Cardiac muscle cell (in vitro differentiated cells and primary cell): ENCODE results near the gene TOMM7. TPM values are rescaled to one million over a fixed set of nuclear protein-coding genes. Genes with fewer than 3 reads are reported as not detected.

Source experiments
- DNase-seq, 2 donors: peaks; one replicate each; pipeline versions ENCODE4 v3.0.0 to v3.0.0-alpha.2; 2010 to 2017; ENCODE audit warnings: low read depth in 1 of 2, low spot score in 1 of 2
- H3K27ac ChIP-seq: fragments of 200-600 bp; sonication (generic); 2 replicates; pipeline ENCODE4 v1.5.1; 2016
- H3K27me3 ChIP-seq: fragments of 200-600 bp; sonication (generic); 2 replicates; pipeline ENCODE4 v1.6.0; 2016; ENCODE audit warnings: control low read depth
- H3K36me3 ChIP-seq: fragments of 200-600 bp; sonication (generic); 2 replicates; pipeline ENCODE4 v1.5.1; 2016; ENCODE audit warnings: control low read depth
- H3K4me1 ChIP-seq: fragments of 200-600 bp; sonication (generic); 2 replicates; pipeline ENCODE4 v1.8.1; 2017; ENCODE audit warnings: low read depth, mild to moderate bottlenecking, mixed run types
- H3K4me3 ChIP-seq: fragments of 200-600 bp; sonication (generic); 2 replicates; pipeline ENCODE4 v1.5.1; 2016; ENCODE audit warnings: mild to moderate bottlenecking
- H3K9me3 ChIP-seq: fragments of 200-600 bp; sonication (generic); 2 replicates; pipeline ENCODE4 v1.5.1; 2017; ENCODE audit warnings: low read depth, mild to moderate bottlenecking, control low read depth
- CTCF ChIP-seq: IDR thresholded peaks from 2 replicates; pipeline ENCODE4 v1.5.1; 2012; ENCODE audit warnings: low read depth, mild to moderate bottlenecking, low read length
- polyA plus RNA-seq: library from polyadenylated mRNA; unstranded; fragments of >200 nt; fragmentation: Nextera tagmentation; extraction: Ambion mirVana; gene quantifications from 2 replicates; pipeline ENCODE4 v1.2.1, GENCODE V29; 2016
- total RNA-seq: library from RNA; depleted of rRNA; stranded (reverse); fragments of >200 nt; gene quantifications from 2 replicates; pipeline ENCODE4 v1.2.3, GENCODE V29; 2016

The TOMM7 gene
- total and polyA plus RNA-seq, 2 experiments from 2014 or later = 58.7 to 390 TPM

DNA sequence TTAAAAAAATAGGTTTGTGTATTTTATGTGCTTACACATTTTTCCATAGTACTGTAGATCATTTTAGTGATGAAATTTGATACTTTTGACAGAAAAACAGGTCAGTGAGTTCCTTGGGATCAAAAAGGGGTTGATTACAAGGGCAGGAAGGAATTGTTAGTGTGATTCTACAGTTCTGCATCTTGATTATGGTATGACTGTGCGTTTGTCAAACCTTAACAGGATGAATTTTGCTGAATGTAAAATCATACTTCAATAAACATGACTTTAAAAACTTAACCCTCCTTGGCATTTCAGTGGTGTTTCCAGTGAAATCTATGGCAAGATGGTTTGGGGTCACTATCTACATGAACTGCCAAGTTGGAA lies 35.6 kb upstream of the TOMM7 start:
- H3K4me3 ChIP-seq = no peak overlapping the region
- H3K9me3 ChIP-seq = no peaks in the 10 kb centered on the region
- H3K36me3 ChIP-seq = no peaks in the 10 kb centered on the region
- no peak for DNase-seq
- H3K27me3 ChIP-seq = no peaks in the 10 kb centered on the region
- H3K27ac ChIP-seq = no peak overlapping the region
- no peaks in the 10 kb centered on the region for H3K4me1 ChIP-seq
- no peak for TF ChIP-seq CTCF

GRCh38 chr7:22856416-22856815 lies 33.8 kb upstream of the TOMM7 start:
- no peak for TF ChIP-seq CTCF

GRCh38 chr7:22855049-22855392 lies 32.4 kb upstream of the TOMM7 start:
- no peak for TF ChIP-seq CTCF
- Histone ChIP-seq H3K27ac (no peak overlapping the region), H3K36me3 (no peaks in the 10 kb centered on the region), H3K9me3 (no peaks in the 10 kb centered on the region), H3K4me1 (no peaks in the 10 kb centered on the region), H3K4me3 (peak overlapping the region; percentile 23), H3K27me3 (no peaks in the 10 kb centered on the region)
- DNase-seq = no peak

More at GRCh38 chr7:22856416-22856815, 33.8 kb upstream of the TOMM7 start:
- H3K27ac ChIP-seq = no peak overlapping the region
- no peak for DNase-seq
- no peaks in the 10 kb centered on the region for H3K4me1 ChIP-seq
- no peaks in the 10 kb centered on the region for H3K9me3 ChIP-seq
- H3K4me3 ChIP-seq = no peak overlapping the region
- no peaks in the 10 kb centered on the region for H3K36me3 ChIP-seq
- H3K27me3 ChIP-seq = no peaks in the 10 kb centered on the region

DNA sequence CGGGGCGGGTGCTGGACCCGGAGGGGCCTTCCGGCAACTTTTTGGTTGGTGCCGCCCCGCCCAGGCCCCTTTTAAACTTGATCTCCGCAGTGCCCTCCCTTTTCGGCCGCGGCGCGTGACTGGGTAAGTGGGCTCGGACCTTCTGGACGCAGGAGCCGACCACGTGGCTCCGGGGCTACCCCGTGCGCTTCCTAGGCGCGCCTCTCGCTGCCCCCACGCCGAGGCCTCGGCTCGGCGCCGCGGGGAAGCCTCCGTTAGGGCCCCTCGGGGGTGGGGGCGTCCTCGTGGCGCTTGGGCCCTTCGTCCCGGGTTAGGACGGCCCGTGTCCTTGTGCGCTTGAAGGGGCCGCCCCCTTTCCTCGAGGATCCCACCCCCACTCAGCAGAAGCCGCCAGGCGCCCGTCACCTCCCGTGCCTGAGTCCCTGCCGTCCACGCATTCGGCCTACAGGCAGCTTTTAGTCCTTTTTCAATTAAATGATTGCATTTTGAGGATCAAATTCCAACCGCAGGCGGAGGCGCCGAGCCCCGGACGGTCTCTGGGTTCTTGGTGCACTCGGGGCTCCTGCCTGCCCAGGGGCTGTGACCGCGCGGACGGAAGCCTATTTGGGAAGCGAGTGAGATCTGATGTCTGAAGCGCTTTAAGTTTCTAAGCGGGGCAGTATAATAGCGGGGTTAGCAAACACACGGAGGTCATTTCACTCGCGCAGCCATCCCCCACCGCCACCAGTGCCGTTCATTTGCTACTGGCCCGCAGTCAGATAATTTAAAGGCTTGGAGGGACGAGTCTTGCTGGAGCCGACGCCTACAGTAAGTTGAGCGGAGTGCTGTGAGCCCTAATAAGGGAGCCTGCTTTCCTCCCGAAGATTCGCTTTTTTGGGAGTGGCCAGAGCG lies 31.8 kb upstream of the TOMM7 start:
- no peaks in the 10 kb centered on the region for H3K27me3 ChIP-seq
- H3K9me3 ChIP-seq = no peaks in the 10 kb centered on the region
- peak overlapping the region; percentile 23 for H3K4me3 ChIP-seq
- no peak overlapping the region for H3K27ac ChIP-seq
- peak; percentile 87 to 95 for DNase-seq
- no peaks in the 10 kb centered on the region for H3K4me1 ChIP-seq
- H3K36me3 ChIP-seq = no peaks in the 10 kb centered on the region
- TF ChIP-seq CTCF = peak; percentile 50

- DNase-seq = peak; percentile 25 to 51
- no peaks in the 10 kb centered on the region for H3K4me1 ChIP-seq
- no peaks in the 10 kb centered on the region for H3K36me3 ChIP-seq
- peak overlapping the region; percentile 23 for H3K4me3 ChIP-seq
- no peak overlapping the region for H3K27ac ChIP-seq
- H3K27me3 ChIP-seq = no peaks in the 10 kb centered on the region
- H3K9me3 ChIP-seq = no peaks in the 10 kb centered on the region
- no peak for TF ChIP-seq CTCF
Observed at GRCh38 chr7:22853674-22854157, 31.1 kb upstream of the TOMM7 start.
